Measurements from ENCODE around the gene IWS1.
"Not testable (repeated sequence)": the region's sequence is repeated elsewhere in the genome, so short reads cannot be mapped to it uniquely, and the experiment has no call there.

Gene IWS1

DNA sequence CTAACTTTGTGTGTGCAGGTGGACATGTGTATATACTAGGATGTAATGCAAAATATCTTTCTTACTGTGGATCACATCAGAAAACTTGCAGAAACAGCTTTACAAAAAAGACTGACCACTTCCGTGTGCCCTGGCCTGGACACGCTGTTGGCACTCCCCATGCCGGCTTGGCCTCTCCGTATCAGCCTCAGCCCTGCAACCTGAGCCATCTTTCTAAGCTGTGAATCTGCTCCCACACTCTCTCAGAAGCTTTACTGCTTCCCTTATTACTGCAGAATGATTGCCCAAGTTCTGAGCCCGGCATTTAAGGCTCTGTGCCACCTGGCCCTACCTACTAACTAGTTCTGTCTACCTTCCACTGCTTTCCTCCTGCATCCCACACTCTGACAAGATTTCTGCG, 47.0 kb upstream of the IWS1 start:
- peaks cover 29 to 38% of the 10 kb centered on the region in 2 experiments for H3K4me1 ChIP-seq (ENCODE audit: control insufficient read depth in 1 of 2, insufficient read depth in 1 of 2, low read depth in 1 of 2, low read length in 1 of 2)
- H3K9me3 ChIP-seq, result no peaks in the 10 kb centered on the region
- H3K27ac ChIP-seq, result no peak overlapping the region
- TF ChIP-seq, protein P1, sequence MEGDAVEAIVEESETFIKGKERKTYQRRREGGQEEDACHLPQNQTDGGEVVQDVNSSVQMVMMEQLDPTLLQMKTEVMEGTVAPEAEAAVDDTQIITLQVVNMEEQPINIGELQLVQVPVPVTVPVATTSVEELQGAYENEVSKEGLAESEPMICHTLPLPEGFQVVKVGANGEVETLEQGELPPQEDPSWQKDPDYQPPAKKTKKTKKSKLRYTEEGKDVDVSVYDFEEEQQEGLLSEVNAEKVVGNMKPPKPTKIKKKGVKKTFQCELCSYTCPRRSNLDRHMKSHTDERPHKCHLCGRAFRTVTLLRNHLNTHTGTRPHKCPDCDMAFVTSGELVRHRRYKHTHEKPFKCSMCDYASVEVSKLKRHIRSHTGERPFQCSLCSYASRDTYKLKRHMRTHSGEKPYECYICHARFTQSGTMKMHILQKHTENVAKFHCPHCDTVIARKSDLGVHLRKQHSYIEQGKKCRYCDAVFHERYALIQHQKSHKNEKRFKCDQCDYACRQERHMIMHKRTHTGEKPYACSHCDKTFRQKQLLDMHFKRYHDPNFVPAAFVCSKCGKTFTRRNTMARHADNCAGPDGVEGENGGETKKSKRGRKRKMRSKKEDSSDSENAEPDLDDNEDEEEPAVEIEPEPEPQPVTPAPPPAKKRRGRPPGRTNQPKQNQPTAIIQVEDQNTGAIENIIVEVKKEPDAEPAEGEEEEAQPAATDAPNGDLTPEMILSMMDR (IDR thresholded peaks at IDR 0.05), result no peak
- H3K4me3 ChIP-seq (ENCODE audit: low read depth in 1 of 2, low read length in 1 of 2), result no peak overlapping the region
- H3K36me3 ChIP-seq, result no peaks in the 10 kb centered on the region
- H3K27me3 ChIP-seq, result no peaks in the 10 kb centered on the region

DNA sequence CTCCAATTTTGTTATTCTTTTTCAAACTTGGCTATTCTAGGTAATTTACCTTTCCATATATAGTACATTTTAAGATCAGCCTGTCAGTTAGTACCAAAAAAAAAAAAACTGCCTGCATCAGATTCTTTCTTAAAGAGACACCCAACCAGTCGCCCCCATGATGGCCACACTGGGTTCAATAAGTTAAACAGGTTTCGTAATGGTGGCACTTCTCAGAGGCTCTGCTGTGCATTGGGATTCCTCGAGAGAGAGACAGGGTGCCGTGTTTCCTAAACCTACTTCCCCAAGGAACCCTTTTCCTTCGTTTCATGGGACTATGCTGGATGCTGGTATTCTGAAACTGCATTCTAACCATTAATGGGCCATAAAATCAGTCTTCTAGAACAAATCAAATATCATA, 46.6 kb upstream of the IWS1 start:
- H3K4me1 ChIP-seq (ENCODE audit: control insufficient read depth in 1 of 2, insufficient read depth in 1 of 2, low read depth in 1 of 2, low read length in 1 of 2), result peaks cover 29 to 38% of the 10 kb centered on the region in 2 experiments
- no peak overlapping the region for H3K4me3 ChIP-seq (ENCODE audit: low read depth in 1 of 2, low read length in 1 of 2)
- TF ChIP-seq, protein P1 (IDR thresholded peaks at IDR 0.05), result no peak
- no peaks in the 10 kb centered on the region for H3K27me3 ChIP-seq
- H3K36me3 ChIP-seq, result no peaks in the 10 kb centered on the region
- no peaks in the 10 kb centered on the region for H3K9me3 ChIP-seq
- no peak overlapping the region for H3K27ac ChIP-seq

DNA sequence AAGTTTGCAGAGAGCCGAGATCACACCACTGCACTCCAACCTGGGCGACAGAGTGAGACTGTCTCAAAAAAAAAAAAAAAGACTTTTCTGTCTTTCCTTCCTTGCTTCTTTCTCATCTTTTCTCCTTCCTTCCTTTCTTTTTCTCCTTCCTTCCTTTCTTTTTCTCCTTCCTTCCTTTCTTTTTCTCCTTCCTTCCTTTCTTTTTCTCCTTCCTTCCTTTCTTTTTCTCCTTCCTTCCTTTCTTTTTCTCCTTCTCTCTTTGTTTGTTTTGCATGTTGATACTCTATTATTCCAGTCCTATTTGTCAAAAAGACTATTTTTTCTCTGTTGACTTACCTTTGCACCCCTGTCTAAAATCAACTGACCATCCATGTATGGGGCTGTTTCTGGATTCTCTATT, 46.1 kb upstream of the IWS1 start:
- not testable (repeated sequence) for H3K4me3 ChIP-seq (ENCODE audit: low read depth in 1 of 2, low read length in 1 of 2); H3K9me3 ChIP-seq
- H3K4me1 ChIP-seq (ENCODE audit: control insufficient read depth in 1 of 2, insufficient read depth in 1 of 2, low read depth in 1 of 2, low read length in 1 of 2), result peaks cover 29 to 38% of the 10 kb centered on the region in 2 experiments

DNA sequence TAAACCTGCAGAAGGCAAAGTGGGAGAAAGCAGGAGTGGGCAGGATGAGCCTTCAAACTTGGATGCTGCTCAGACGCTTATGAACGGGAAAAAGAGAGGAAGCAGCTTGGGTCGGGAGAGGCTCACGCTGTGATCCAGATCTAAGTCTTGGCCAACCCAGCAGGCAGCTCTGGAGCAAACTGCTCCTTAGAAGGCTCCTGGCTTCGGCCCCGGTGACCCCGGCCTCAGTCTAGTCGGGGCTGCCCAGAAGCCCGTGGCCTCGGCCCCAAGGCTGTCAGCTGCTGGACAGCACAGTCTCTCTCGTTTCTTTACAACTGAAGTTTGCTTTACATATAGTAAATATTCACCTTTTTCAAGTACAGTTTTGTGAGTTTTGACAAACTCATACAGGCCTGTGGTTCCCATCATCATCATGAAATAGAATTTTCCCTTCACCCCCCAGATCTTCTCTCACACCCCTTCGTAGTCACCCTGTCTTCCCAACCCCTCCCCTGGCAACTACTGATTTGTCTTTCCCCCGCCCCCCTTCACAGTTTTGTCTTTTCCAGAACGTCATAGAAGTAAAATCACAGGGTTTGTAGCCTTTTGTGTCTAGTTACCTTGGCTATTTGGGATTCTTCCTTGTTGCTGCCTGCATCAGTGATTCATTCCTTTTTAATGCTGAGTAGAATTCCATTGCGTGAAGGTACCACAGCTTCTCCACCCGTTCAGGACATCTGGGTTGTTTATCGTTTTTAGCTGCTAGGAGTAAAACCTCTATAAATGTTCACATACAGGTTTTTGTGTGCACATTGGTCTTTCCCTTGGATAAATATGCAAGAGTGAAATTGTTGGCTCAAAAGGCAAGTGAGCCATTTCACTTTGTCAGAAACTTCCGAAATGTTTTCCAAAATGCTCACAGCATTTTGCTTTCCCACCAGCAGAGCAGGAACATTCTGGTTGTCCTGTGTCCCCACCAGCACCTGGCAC, 44.3 kb upstream of the IWS1 start:
- H3K9me3 ChIP-seq, result no peaks in the 10 kb centered on the region
- no peak overlapping the region for H3K27ac ChIP-seq
- peaks cover 24 to 31% of the 10 kb centered on the region in 2 experiments for H3K4me1 ChIP-seq (ENCODE audit: control insufficient read depth in 1 of 2, insufficient read depth in 1 of 2, low read depth in 1 of 2, low read length in 1 of 2)
- no peaks in the 10 kb centered on the region for H3K36me3 ChIP-seq
- H3K27me3 ChIP-seq, result no peaks in the 10 kb centered on the region
- TF ChIP-seq, protein P1 (IDR thresholded peaks at IDR 0.05), result no peak
- H3K4me3 ChIP-seq (ENCODE audit: low read depth in 1 of 2, low read length in 1 of 2), result no peak overlapping the region

More for the DNA sequence above, 46.1 kb upstream of the IWS1 start:
- H3K27ac ChIP-seq, H3K27me3 ChIP-seq, H3K36me3 ChIP-seq: not testable (repeated sequence)

DNA sequence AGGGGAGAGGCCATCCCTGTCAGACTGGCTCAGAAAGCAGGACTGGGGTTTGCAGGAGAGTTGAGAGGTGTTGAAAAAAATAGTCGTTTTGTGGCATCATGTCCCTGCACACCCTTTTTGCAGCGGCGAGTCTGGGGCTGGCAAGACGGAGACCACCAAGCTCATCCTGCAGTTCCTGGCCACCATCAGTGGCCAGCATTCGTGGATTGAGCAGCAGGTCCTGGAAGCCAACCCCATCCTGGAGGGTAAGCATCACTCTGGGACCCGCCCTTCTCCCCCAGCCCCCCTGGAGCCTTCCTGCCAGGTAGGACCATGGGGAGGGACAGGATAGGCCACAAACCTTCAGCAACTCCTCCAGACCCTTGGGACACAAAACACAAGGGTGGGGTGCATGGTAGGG, 43.4 kb upstream of the IWS1 start:
- no peaks in the 10 kb centered on the region for H3K36me3 ChIP-seq
- TF ChIP-seq, protein P1 (IDR thresholded peaks at IDR 0.05), result no peak
- H3K4me3 ChIP-seq (ENCODE audit: low read depth in 1 of 2, low read length in 1 of 2), result no peak overlapping the region
- no peaks in the 10 kb centered on the region for H3K27me3 ChIP-seq
- H3K27ac ChIP-seq, result no peak overlapping the region
- no peaks in the 10 kb centered on the region for H3K9me3 ChIP-seq
- peaks cover 16 to 22% of the 10 kb centered on the region in 2 experiments for H3K4me1 ChIP-seq (ENCODE audit: control insufficient read depth in 1 of 2, insufficient read depth in 1 of 2, low read depth in 1 of 2, low read length in 1 of 2)

DNA sequence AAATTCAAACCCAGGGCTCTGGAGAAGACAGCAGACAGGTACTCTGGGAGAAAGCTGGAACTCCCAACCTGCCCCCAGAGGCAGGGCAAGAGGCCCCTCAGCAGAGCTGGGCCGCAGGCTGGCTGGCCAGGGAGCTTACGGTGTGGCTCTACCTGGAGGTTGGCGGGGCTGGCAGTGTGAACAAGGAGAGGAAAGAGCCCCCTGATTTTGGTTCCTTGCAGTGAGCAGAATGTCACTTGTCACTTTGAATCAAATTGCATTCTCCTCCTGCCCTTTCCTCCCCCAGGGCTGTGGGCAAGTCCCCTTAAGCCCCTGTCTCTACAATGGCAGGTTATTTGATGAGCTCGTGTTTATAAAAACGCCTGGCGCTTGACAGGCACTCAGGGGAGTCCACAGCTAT, 41.8 kb upstream of the IWS1 start:
- no peaks in the 10 kb centered on the region for H3K9me3 ChIP-seq
- TF ChIP-seq, protein P1 (IDR thresholded peaks at IDR 0.05), result no peak
- H3K27me3 ChIP-seq, result no peaks in the 10 kb centered on the region

More for the DNA sequence above, 41.8 kb upstream of the IWS1 start:
- H3K4me1 ChIP-seq (ENCODE audit: control insufficient read depth in 1 of 2, insufficient read depth in 1 of 2, low read depth in 1 of 2, low read length in 1 of 2), result peaks cover 13 to 17% of the 10 kb centered on the region in 2 experiments
- H3K4me3 ChIP-seq (ENCODE audit: low read depth in 1 of 2, low read length in 1 of 2), result no peak overlapping the region
- no peaks in the 10 kb centered on the region for H3K36me3 ChIP-seq
- no peak overlapping the region for H3K27ac ChIP-seq

Measured in neutrophil (primary cell).